Body of pancreas (tissue), 4 donors: ENCODE data around the gene METTL6.

Source experiments
- POLR2A ChIP-seq, 3 donors: fragments of 450-650 bp; IDR thresholded peaks; one replicate each; pipeline ENCODE4 v1.6.1; 2016; ENCODE audit warnings: antibody characterized with exemption in 3 of 3, mild to moderate bottlenecking in 2 of 3
- TF ChIP-seq, protein P1 (sequence below), 7 experiments: fragments of 450-650 bp in 4 of 7; fragments of 200-600 bp in 3 of 7; sonication (generic) in 3 of 7; IDR thresholded peaks; one replicate each; pipeline ENCODE4 v1.5.1; 2016 to 2019; ENCODE audit warnings: antibody characterized with exemption in 7 of 7

DNA sequence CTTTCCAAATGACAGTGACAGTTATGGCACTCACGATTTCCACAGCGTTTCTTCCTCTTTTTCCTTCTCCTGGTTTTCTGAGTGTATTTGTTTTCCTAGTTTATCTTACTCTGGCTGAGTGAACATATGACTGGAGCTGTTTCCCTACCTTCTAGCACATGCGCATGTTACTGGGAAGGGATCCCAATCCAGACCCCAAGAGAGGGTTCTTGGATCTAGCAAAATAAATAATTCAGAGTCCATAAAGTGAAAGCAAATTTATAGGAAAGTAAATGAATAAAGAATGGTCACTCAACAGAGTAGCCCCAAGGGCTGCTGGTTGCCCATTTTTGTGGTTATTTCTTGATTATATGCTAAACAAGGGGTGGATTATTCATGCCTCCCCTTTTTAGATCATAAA lies 23.8 kb downstream of the METTL6 start:
- TF ChIP-seq, protein P1, sequence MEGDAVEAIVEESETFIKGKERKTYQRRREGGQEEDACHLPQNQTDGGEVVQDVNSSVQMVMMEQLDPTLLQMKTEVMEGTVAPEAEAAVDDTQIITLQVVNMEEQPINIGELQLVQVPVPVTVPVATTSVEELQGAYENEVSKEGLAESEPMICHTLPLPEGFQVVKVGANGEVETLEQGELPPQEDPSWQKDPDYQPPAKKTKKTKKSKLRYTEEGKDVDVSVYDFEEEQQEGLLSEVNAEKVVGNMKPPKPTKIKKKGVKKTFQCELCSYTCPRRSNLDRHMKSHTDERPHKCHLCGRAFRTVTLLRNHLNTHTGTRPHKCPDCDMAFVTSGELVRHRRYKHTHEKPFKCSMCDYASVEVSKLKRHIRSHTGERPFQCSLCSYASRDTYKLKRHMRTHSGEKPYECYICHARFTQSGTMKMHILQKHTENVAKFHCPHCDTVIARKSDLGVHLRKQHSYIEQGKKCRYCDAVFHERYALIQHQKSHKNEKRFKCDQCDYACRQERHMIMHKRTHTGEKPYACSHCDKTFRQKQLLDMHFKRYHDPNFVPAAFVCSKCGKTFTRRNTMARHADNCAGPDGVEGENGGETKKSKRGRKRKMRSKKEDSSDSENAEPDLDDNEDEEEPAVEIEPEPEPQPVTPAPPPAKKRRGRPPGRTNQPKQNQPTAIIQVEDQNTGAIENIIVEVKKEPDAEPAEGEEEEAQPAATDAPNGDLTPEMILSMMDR (IDR thresholded peaks at IDR 0.05), result no peak
- TF ChIP-seq POLR2A (IDR thresholded peaks at IDR 0.05), result no peak
